Glutamatergic neuron (in vitro differentiated cells): Measurements from ENCODE around the gene SPIRE1. TPM values are rescaled to one million over a fixed set of nuclear protein-coding genes. Genes with fewer than 3 reads are reported as not detected.
"Not testable (repeated sequence)": the region's sequence is repeated elsewhere in the genome, so short reads cannot be mapped to it uniquely, and the experiment has no call there.

Experiments used
- DNase-seq: peaks from one replicate; pipeline ENCODE4 v3.0.0; 2022
- H3K27ac Mint-ChIP-seq: one replicate; pipeline ENCODE4 v1.8.0; 2020; ENCODE audit warnings: mild to moderate bottlenecking, mixed read lengths, inconsistent platforms; ENCODE audit not compliant: unreplicated experiment
- H3K27me3 Mint-ChIP-seq: one replicate; pipeline ENCODE4 v1.8.0; 2020; ENCODE audit warnings: mild to moderate bottlenecking, moderate library complexity, mixed read lengths, inconsistent platforms; ENCODE audit not compliant: unreplicated experiment
- H3K36me3 Mint-ChIP-seq: one replicate; pipeline ENCODE4 v1.8.0; 2020; ENCODE audit warnings: mild to moderate bottlenecking, mixed read lengths, inconsistent platforms; ENCODE audit not compliant: unreplicated experiment
- H3K4me1 Mint-ChIP-seq: one replicate; pipeline ENCODE4 v1.8.0; 2020; ENCODE audit warnings: mild to moderate bottlenecking, low read depth, mixed read lengths, inconsistent platforms; ENCODE audit not compliant: unreplicated experiment
- H3K4me3 Mint-ChIP-seq: one replicate; pipeline ENCODE4 v1.8.0; 2020; ENCODE audit warnings: mild to moderate bottlenecking, mixed read lengths, inconsistent platforms; ENCODE audit not compliant: unreplicated experiment
- H3K9me3 Mint-ChIP-seq: one replicate; pipeline ENCODE4 v1.8.0; 2020; ENCODE audit warnings: mild to moderate bottlenecking, moderate library complexity, mixed read lengths, inconsistent platforms; ENCODE audit not compliant: unreplicated experiment
- CTCF ChIP-seq: fragments of 200-600 bp; sonication (generic); IDR thresholded peaks from one replicate; pipeline ENCODE4 v1.5.0; 2021; ENCODE audit not compliant: partially characterized antibody, unreplicated experiment
- total RNA-seq: library from RNA; stranded (reverse); fragmentation: NEBNext Ultra II Directional; extraction: Animal tissue kit (Norgen Biotek cat#: 25700); gene quantifications from one replicate; pipeline ENCODE4 v1.2.1, GENCODE V29; 2021; ENCODE audit not compliant: unreplicated experiment

Gene SPIRE1
- total RNA-seq, 1 donor from 2014 or later, result 29.9 TPM

- Mint-ChIP-seq H3K4me3 (no peak overlapping the region), H3K27ac (no peak overlapping the region), H3K9me3 (no peaks in the 10 kb centered on the region), H3K36me3 (no peaks in the 10 kb centered on the region), H3K27me3 (no peaks in the 10 kb centered on the region), H3K4me1 (no peaks in the 10 kb centered on the region)
- DNase-seq, result no peak
- TF ChIP-seq CTCF, result no peak
Measured at GRCh38 chr18:12569791-12570190, 88.1 kb downstream of the SPIRE1 start.

GRCh38 chr18:12567849-12568248 lies 90.1 kb downstream of the SPIRE1 start:
- no peak overlapping the region for H3K27ac Mint-ChIP-seq
- TF ChIP-seq CTCF, result no peak
- no peaks in the 10 kb centered on the region for H3K36me3 Mint-ChIP-seq
- no peak for DNase-seq
- no peaks in the 10 kb centered on the region for H3K9me3 Mint-ChIP-seq
- H3K4me1 Mint-ChIP-seq, result no peaks in the 10 kb centered on the region
- no peaks in the 10 kb centered on the region for H3K27me3 Mint-ChIP-seq
- no peak overlapping the region for H3K4me3 Mint-ChIP-seq

GRCh38 chr18:12564861-12565260 lies 93.0 kb downstream of the SPIRE1 start:
- no peaks in the 10 kb centered on the region for H3K36me3 Mint-ChIP-seq
- peaks cover 4% of the 10 kb centered on the region for H3K9me3 Mint-ChIP-seq
- no peak overlapping the region for H3K4me3 Mint-ChIP-seq
- H3K27me3 Mint-ChIP-seq, result no peaks in the 10 kb centered on the region
- no peaks in the 10 kb centered on the region for H3K4me1 Mint-ChIP-seq
- DNase-seq, result no peak
- no peak for TF ChIP-seq CTCF
- H3K27ac Mint-ChIP-seq, result no peak overlapping the region

GRCh38 chr18:12564378-12564777 lies 93.5 kb downstream of the SPIRE1 start:
- no peak overlapping the region for H3K4me3 Mint-ChIP-seq
- H3K27me3 Mint-ChIP-seq, result no peaks in the 10 kb centered on the region
- H3K36me3 Mint-ChIP-seq, result no peaks in the 10 kb centered on the region
- no peak for DNase-seq
- TF ChIP-seq CTCF, result no peak
- H3K4me1 Mint-ChIP-seq, result no peaks in the 10 kb centered on the region
- H3K27ac Mint-ChIP-seq, result no peak overlapping the region
- peaks cover 6% of the 10 kb centered on the region for H3K9me3 Mint-ChIP-seq

GRCh38 chr18:12560600-12560999 lies 97.3 kb downstream of the SPIRE1 start:
- H3K4me3 Mint-ChIP-seq, H3K27me3 Mint-ChIP-seq, H3K4me1 Mint-ChIP-seq, DNase-seq, H3K27ac Mint-ChIP-seq: not testable (repeated sequence)
- H3K36me3 Mint-ChIP-seq, result peaks cover 19% of the 10 kb centered on the region
- H3K9me3 Mint-ChIP-seq, result peaks cover 16% of the 10 kb centered on the region

- no peak overlapping the region for H3K4me3 Mint-ChIP-seq
- DNase-seq, result no peak
- peaks cover 24% of the 10 kb centered on the region for H3K9me3 Mint-ChIP-seq
- peaks cover 32% of the 10 kb centered on the region for H3K36me3 Mint-ChIP-seq
- H3K27ac Mint-ChIP-seq, result no peak overlapping the region
- no peak for TF ChIP-seq CTCF
- no peaks in the 10 kb centered on the region for H3K4me1 Mint-ChIP-seq
- H3K27me3 Mint-ChIP-seq, result no peaks in the 10 kb centered on the region
Measured at GRCh38 chr18:12559319-12559718, 98.6 kb downstream of the SPIRE1 start.
